GM04503 (cell line): ENCODE results near the gene PIK3CD.
"Not testable (repeated sequence)": the region's sequence is repeated elsewhere in the genome, so short reads cannot be mapped to it uniquely, and the experiment has no call there.

Experiments used
- DNase-seq: peaks from one replicate; pipeline ENCODE4 v3.0.0-alpha.2; 2012; ENCODE audit warnings: low read depth

The PIK3CD gene

GRCh38 chr1:9654834-9655723 is 3.5 kb downstream of the PIK3CD start:
- DNase-seq: no peak

DNA sequence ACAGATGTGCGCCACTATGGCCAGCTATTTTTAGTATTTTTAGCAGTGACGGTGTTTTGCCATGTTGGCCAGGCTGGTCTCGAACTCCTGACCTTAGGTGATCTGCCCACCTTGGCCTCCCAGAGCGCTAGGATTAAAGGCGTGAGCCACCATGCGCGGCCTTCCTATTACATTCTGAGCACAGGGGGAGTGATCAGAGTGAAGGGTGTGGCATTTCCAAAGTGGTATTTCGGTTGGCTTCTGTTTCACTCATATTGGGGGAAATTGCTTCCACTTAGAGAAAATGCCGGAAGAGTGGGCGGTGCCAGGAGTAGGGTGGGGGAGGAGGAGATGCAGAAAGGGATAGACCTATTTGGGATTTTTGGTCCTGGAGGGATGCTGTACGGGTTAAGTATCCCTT is 4.3 kb downstream of the PIK3CD start:
- DNase-seq: no peak

DNA sequence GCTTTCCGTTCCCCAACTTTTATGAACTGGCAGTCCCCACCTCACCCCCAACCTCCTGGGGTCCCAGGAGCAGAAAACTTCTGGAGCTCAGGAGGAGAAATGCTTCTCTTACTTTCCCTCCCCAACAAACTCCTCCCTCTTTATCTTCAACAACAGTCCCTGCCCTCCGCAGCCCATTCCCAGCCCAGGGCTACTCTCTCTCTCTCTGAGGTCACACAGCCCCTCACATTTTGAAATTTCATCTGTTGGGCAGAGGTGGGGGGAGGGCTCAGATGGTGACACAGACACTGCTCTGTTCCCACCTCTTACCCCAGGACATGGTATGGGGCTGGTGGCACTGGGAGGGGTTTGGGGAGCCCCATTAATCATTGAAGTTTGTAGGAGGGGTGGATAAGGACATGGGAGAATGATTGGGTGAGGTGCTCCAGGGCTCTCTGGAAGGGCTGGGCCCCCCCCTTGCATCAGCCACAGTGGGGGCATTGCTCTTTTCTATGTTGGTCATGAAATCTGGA is 6.0 kb downstream of the PIK3CD start:
- no peak for DNase-seq

DNA sequence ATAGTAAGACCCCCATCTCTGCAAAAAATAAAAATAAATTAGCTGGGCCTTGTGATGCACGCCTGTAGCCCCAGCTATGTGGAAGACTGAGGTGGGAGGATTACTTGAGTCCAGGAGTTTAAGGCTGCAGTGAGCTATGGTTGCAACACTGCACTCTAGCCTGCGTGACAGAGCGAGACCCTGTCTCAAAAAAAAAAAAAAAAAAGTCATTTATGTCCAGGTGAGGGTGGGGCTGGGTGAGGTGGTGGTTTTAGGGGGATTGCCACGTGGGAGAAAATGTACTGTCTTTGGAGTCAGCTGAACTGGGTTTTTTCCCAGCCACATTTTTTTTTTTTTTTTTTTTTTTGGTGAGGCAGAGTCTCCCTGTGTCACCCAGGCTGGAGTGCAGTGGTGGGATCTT is 6.7 kb downstream of the PIK3CD start:
- DNase-seq: no peak

DNA sequence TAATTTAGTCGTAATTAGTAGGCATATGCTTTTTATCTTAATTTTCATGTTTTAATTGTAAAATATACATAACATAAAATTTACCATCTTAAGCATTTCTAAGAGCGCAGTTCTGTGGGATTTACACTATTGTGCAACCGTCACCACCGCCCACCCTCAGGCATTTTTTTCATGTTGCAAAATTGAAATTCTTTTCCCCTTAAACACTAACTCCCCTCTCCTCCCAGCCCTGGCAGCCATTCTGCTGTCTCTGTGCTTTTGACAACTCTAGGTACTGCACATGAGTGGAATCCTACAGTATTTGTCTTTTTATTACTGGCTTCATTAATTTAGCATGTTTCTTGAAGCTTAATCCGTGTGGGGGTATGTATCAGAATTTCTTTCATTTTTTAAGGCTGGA is 7.8 kb downstream of the PIK3CD start:
- DNase-seq: peak; percentile 38

DNA sequence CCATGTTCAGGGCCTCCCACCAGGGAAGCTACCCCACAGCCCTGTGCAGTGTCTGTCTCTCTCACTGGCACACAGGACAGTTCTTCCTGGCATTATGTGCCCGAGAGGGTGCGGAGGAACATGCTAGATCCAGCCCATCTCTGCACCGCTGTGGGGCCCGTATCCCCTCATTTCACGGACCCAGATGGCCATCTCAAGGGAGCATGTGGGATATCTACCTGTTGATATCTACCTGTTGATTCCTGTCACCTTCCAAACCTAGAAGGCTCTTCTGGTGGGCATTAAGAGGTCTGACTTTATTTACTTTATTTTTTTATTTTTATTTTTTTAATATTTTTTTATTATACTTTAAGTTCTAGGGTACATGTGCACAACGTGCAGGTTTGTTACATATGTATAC is 11.7 kb downstream of the PIK3CD start:
- no peak for DNase-seq

DNA sequence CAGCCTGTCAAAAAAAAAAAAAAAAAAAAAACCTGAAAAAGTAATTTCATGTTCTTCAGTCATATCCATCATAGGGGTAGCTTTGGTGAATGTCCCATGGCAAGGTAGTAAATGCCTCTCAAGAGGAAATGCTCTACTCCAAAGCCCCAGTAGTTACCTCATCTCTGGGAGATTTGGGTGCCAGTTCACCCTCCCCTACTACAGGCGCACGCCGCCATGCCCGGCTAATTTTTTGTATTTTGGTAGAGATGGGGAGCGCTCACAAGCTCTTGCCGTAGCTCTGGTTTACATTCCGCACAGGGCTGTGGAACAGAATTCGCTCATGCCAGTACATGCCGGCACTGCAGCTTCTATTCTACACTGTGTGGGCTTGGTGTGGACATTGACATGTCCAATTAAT is 13.7 kb downstream of the PIK3CD start:
- DNase-seq: no peak

DNA sequence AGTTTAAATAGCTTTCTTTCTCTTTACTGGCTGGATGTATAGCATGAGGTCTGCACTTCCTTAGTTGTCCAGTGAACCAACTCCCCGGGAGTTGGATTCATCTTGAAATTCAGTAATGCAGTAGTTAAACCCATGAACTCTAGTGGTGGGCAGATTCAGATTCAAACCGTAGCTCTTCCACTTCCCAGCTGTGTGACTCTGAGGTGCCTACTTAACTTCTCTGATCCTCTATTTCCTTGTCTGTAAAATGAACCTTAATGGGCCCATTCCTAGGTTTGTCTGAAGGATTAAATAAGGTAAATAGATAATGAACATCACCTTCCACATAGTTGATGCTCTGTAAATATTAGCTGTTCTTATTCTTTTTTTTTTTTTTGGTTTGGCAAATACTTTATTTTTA is 16.5 kb downstream of the PIK3CD start:
- DNase-seq: no peak

DNA sequence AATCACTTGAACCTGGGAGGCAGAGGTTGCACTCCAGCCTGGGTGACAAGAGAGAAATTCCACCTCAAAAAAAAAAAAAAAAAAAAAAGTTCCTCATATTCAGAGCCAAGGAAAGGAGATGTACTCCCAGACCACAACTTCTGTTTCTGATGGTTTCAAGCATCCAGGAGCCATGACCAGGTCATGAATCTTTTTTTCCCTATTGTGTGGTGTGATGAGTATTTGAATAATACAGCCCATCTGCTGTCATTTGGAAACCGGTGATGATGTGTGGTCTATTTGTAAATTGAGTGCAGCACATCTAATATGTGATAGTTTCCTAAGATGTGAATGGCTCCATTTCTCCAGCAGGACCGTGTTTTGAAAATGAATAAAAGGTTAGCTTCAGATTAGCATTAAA is 18.6 kb downstream of the PIK3CD start:
- no peak for DNase-seq

- no peak for DNase-seq
Observed at GRCh38 chr1:9671377-9672140, 20.0 kb downstream of the PIK3CD start.

DNA sequence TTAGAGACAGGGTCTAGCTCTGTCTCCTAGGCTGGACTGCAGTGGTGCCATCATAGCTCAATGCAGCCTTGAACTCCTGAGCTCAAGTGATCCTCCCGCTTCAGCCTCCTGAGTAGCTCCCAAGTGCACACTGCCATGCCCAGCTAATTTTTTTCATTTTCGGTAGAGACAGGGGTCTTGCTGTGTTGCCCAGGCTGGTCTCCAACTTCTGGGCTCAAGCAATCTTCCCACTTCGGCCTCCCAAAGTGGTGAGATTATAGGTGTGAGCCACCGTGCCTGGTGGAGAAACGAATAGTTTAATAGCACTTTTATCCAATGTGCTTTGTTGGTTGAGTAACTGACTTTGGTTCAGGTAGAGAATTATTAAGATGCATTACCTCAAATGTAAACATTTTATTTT is 20.9 kb downstream of the PIK3CD start:
- no peak for DNase-seq

DNA sequence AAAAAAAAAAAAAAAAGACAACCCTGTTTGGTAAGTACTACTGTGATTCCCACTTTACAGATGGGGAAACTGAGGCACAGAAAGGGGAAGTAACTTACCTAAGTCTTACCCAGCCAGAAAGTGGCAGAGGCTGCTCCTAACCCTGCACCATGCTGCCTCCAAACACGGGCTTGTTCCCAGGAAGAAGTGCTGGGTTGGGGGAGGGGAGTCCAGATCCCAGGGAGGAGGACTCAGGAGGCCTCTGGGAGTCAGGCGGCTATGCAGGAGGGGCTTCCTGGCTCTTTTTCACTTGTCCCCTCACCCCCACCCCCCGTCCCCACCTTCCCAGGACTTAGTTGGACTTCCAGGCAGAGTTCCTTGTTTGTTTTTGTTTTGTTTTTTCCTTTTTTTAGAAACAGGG is 23.9 kb downstream of the PIK3CD start:
- no peak for DNase-seq

DNA sequence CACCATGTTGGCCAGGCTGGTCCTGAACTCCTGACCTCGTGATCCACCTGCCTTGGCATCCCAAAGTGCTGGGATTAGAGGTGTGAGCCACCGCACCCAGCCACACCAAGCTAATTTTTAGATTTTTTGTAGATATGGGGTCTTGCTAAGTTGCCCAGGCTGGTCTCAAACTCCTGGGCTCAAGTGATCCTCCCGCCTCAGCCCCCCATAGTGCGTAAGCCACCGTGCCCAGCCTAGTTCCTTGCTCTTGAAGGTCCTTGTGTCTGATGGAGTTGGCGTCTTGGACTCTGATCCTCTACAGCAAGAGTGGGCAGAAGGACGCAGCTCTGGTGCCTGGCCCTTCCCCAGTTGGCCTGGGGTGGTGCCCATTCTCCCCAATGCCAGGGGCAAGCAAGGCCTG is 24.6 kb downstream of the PIK3CD start:
- DNase-seq: not testable (repeated sequence)

GRCh38 chr1:9676815-9677393 is 25.4 kb downstream of the PIK3CD start:
- no peak for DNase-seq

GRCh38 chr1:9680091-9680490 is 28.6 kb downstream of the PIK3CD start:
- no peak for DNase-seq

- DNase-seq: no peak
Observed at GRCh38 chr1:9680828-9681227, 29.3 kb downstream of the PIK3CD start.

DNA sequence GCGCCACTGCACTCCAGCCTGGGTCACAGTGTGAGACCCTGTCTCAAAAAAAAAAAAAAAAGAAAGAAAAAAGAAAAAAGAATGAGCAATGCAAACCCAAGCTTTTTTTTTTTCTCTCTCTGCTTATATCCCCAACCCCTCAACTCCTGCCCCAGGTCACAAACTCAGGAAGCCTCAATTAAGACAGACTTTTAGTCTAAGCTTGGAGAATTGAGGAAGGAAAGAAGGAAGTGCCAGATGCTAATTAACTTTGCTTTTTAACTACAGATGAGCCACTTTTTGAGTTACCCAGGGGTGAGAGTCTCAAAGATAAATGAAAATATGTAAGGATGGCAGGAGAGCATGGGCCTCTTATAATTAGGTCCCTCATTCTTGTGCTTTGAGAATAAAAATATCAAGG is 33.3 kb downstream of the PIK3CD start:
- no peak for DNase-seq

GRCh38 chr1:9687120-9687873 is 35.8 kb downstream of the PIK3CD start:
- no peak for DNase-seq

DNA sequence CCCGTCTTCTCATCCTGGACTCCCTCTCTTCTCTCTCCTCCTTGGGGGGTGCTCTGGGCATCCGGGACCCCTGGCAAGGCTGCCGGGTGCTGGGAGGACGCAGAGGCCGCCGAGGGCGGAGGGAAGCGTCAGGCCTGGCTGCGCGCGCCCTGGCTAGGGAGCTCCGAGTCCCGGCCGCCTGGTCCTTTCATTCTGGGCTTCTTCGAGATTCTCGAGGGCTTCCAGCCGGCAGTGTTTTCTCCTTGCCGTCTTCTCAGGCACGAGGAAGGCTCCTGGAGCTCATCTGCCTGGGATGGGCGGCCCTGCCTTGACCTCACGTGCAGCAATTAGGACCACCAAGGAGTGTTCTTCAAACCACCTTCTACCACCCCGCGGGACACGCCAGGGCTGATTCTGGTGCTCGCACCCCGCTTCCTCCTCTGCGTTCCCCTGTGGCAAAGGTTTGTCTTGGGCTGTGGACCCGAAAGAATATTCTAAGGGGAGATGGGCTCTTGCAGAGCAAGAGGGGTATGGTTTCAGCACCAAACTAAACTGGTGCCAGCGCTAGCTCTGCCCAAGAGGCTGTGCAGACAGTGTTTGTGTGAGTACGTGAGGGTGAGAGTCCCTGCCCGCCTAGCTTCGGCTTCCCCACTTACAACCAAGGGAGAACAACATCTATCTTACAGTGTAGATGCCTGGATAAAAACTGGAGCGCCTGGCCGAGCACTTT is 36.5 kb downstream of the PIK3CD start:
- no peak for DNase-seq

- no peak for DNase-seq
Observed at GRCh38 chr1:9688599-9688998, 37.1 kb downstream of the PIK3CD start.

DNA sequence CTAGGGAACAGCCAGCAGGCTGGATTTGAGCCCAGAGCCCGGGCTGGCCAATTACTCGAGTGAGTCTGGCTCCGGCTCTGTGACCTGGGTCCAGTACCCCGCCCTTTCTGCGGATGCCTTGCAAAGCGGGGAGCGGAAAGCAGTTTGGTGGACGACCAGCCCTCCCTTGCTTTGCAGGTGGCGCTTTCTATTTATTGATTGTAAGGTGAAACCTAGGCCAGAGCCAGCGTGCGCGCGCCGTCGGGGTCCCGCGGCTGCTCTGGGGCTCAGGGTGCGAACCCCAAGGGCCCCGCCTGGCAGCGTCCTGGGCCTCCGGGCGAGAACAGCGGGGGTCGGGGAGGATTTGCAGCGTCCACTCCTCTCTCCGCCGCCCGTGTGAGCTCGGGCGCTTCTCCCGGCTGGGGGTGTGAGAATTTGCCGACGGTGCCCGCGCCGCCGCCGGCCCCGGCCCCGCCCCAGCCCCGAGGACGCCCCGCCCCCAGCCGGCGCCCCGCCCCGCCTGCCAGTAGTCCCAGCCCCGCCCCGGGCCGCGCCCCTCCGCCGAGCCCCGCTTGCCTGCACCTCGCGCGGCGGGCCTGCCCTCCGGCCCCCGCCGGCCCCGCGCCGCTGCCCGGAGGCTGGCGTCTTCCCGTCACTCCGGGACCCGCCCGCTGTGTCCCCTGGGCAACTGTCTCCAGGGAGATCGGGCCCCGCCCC is 37.6 kb downstream of the PIK3CD start:
- DNase-seq: no peak
